ENCODE measurements around the gene OR2J2. TPM values are rescaled to one million over a fixed set of nuclear protein-coding genes. Genes with fewer than 3 reads are reported as not detected.
"Not testable (repeated sequence)": the region's sequence is repeated elsewhere in the genome, so short reads cannot be mapped to it uniquely, and the experiment has no call there.

The OR2J2 gene
- not detected for total RNA-seq

DNA sequence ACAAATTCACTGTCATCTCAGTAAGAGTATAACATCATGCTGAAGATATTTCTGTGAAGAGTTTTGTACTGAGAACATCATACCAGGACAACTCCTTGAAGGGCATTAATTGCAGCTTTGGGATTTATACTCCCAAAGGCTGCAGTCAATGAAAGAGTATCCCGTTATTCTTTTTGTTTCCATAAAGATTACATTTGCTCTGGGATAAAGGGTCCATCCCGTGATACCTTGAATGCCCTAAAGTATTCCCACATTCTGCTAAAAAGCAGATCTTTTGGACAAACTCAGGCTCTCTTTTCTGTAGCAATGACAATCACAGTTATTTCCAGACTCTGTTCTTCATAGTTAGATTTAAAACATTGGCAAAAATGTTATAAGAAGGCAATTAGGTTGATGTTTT is at the start of gene OR2J2:
TSS of gene OR2J2 (plus strand) at position 301 of the 400 bp plus-strand sequence. CDS start 2,729 bp downstream, outside the sequence.
- DNase-seq; ATAC-seq; H3K4me1 Mint-ChIP-seq; H3K27ac Mint-ChIP-seq; CTCF ChIA-PET; H3K9me3 Mint-ChIP-seq (ENCODE audit: low read depth); H3K27me3 Mint-ChIP-seq; H3K4me3 Mint-ChIP-seq; H3K36me3 Mint-ChIP-seq: not testable (repeated sequence)

DNA sequence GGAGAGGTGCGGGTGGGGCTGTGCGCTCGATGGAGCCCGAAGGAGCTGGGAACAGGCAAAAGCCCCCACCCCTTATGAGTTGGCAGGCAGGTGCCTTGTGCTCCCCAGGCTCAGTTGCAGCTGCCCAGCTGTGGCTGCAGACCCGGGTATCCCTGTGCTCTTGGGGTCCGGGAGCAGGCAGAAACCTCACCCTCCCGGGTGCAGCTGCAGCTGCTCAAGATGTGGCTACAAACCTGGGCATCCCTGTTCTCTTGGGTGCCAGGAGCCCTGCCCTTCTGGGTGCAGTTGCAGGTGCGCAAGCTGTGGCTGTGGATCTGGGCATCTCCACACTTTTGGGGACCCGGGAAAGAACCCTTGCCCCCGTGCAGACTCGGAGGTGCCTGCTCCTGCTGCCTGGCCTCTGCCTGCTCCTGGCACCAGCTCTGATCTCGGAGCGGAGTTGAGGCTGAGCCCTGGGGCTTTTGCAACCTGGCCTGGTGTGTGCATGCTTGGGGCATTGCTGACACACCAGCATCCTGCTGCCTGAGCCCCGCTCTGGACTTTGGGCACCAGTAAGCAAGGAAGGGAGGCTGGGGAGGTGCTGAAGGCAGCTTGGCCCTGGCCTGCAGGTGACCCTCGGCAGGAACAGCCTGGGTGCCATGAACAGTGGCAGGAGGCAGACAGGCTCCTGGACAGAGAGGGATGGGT is 41.2 kb upstream of the OR2J2 start:
- DNase-seq (no peak), ATAC-seq (no peak)
- Mint-ChIP-seq H3K4me1 (no peaks in the 10 kb centered on the region), H3K4me3 (no peak overlapping the region), H3K27ac (no peak overlapping the region), H3K27me3 (peaks cover 23% of the 10 kb centered on the region), H3K9me3 (ENCODE audit: low read depth) (no peaks in the 10 kb centered on the region), H3K36me3 (no peaks in the 10 kb centered on the region)
- CTCF ChIA-PET, result no interaction called here

DNA sequence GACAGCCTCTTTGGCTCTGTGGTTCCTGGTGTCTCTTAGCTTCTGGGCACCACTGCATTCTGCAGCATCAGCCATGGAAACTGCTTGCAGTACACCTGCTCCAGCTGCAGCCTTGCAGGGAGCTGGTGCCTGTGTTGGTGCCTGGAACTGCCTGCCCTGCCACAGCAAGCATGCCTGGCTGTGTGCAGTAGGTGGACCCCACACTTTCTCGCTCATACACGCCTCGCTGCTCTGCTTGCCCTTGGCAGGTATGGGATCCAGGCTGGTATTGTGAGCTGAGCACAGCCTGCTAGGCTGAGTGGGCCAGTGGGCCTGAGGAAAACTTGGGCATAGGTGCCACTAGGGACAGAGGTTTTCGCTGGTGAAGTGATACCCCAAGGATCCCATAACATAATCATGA is 40.1 kb upstream of the OR2J2 start:
- H3K36me3 Mint-ChIP-seq, result no peaks in the 10 kb centered on the region
- no peak overlapping the region for H3K4me3 Mint-ChIP-seq
- H3K9me3 Mint-ChIP-seq (ENCODE audit: low read depth), result no peaks in the 10 kb centered on the region
- DNase-seq (no peak), ATAC-seq (no peak)
- peaks cover 25% of the 10 kb centered on the region for H3K27me3 Mint-ChIP-seq
- CTCF ChIA-PET, result no interaction called here
- no peak overlapping the region for H3K27ac Mint-ChIP-seq
- no peaks in the 10 kb centered on the region for H3K4me1 Mint-ChIP-seq

DNA sequence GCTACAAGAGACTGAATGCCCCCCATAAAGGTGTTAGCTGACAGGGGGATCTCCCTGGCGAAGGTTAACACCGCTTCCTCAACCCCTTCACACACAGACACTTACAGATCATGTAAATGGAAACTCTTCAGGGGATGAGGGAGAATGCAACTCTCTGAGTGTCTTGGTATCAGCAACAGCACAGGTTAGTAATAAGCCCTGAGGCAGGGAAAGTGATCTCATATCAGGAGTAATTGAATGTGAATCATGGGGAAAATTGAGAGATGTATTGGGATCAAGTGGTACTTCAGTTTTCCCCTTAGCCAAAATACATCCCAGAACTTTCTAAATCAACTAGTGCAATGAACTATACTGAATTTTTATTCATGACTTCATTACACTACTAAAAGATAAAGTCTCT is 39.0 kb upstream of the OR2J2 start:
- Mint-ChIP-seq H3K27ac (no peak overlapping the region), H3K4me1 (no peaks in the 10 kb centered on the region), H3K4me3 (no peak overlapping the region), H3K9me3 (ENCODE audit: low read depth) (no peaks in the 10 kb centered on the region), H3K27me3 (peaks cover 25% of the 10 kb centered on the region), H3K36me3 (no peaks in the 10 kb centered on the region)
- CTCF ChIA-PET, result no interaction called here
- DNase-seq (no peak), ATAC-seq (no peak)

DNA sequence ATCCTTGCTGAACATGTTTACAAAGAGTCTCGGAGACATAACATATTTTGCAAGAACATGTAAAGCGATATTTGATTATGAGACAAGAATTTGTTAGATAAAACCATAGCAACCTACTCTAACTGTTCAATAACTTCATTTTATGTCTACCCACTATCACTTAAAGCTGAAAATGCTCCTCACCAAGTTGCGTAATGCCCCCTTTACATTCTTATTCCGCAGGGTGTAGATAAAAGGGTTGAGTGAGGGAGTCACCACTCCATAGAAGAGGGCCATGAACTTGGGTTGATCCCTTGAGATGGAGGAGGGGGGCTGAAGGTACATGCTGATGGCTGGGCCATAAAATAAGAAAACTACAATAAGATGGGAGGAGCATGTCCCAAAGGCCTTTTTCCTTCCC is 33.0 kb upstream of the OR2J2 start:
- Mint-ChIP-seq H3K27ac (no peak overlapping the region), H3K36me3 (no peaks in the 10 kb centered on the region), H3K4me1 (no peaks in the 10 kb centered on the region), H3K27me3 (peaks cover 11% of the 10 kb centered on the region), H3K9me3 (ENCODE audit: low read depth) (no peaks in the 10 kb centered on the region), H3K4me3 (no peak overlapping the region)
- DNase-seq (no peak), ATAC-seq (no peak)
- CTCF ChIA-PET, result no interaction called here

DNA sequence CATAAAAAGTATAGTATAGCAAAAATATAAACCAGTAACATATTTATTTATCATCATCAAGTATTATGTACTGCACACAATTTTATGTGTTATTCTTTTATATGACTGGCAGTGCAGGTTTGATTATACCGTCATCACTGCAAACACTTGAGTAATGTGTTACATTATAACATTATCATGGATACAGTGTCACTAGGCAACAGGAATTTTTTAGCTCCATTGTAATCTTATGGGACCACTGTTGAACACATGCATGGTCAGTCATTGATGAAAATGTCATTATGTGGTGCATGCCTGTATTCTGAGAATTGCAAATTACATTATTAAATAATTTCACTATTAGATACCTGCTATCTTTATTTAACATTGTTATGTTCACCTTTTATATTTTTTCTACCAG is 29.1 kb upstream of the OR2J2 start:
- Mint-ChIP-seq H3K4me3 (no peak overlapping the region), H3K27me3 (peaks cover 9% of the 10 kb centered on the region), H3K36me3 (no peaks in the 10 kb centered on the region), H3K27ac (no peak overlapping the region), H3K4me1 (no peaks in the 10 kb centered on the region), H3K9me3 (ENCODE audit: low read depth) (no peaks in the 10 kb centered on the region)
- CTCF ChIA-PET, result no interaction called here
- ATAC-seq (no peak), DNase-seq (no peak)

DNA sequence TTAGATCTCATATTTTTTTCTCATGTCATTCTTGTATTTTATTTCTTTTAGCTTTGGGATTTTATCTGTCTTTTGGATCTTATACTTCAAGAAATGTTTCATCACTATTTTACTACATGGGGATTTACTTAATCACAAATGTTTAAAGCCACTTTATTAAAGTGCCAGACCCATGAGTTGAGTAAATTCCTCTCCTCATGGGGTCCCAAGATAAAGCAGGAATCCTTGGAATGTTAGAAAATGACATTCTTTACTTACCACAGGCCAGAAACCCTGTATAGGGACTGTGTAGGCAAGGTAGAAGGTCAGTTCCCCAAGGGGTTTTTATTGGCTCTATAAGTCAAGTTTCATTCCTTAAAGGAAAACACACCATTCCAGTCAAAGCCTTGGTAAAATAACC is 28.4 kb upstream of the OR2J2 start:
- no peak for DNase-seq
- H3K27ac Mint-ChIP-seq, result no peak overlapping the region
- H3K4me3 Mint-ChIP-seq, result no peak overlapping the region
- no peaks in the 10 kb centered on the region for H3K36me3 Mint-ChIP-seq
- H3K27me3 Mint-ChIP-seq, result peaks cover 10% of the 10 kb centered on the region
- no peaks in the 10 kb centered on the region for H3K4me1 Mint-ChIP-seq
- no peak for ATAC-seq
- no peaks in the 10 kb centered on the region for H3K9me3 Mint-ChIP-seq (ENCODE audit: low read depth)
- CTCF ChIA-PET, result no interaction called here

DNA sequence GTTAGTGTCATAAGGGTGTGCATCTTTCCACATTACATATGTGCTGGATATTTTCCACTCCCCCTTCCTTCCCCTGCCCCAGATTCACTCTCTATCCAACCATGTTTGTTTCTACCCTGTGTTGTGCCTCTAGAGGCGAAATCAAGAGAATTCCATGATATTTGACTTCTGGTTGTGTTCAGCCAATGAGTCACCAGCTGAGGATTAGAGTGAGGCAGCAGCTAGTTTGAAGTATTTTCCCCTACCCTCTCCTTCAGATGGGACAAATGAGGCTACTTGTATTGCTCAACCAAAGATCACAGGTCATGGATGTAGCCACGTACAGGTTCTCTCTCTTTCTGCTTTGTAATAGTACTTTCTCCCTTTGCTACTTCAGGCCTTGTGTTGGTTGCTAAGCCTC is 24.5 kb upstream of the OR2J2 start:
- Mint-ChIP-seq H3K9me3 (ENCODE audit: low read depth) (no peaks in the 10 kb centered on the region), H3K4me3 (no peak overlapping the region), H3K27ac (no peak overlapping the region), H3K4me1 (no peaks in the 10 kb centered on the region), H3K27me3 (peaks cover 8% of the 10 kb centered on the region), H3K36me3 (no peaks in the 10 kb centered on the region)
- CTCF ChIA-PET, result no interaction called here
- no peak for ATAC-seq
- no peak for DNase-seq

DNA sequence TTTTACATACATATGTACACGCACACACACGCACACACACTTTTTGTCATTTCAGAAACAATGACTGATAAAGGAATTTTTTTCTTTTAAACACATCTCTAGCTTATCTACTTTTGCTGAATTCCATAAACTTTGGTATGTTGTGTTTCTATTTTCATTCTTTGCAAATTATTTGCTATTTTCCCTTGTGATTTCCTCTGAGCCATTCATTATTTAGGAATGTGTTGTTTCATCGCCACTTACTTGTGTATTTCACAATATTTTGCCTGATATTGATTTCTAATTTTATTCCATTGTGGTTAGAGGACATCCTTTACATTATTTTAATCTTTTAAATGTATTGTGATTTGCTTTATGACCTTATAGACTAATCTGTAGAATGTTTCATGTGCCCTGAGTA is 23.6 kb upstream of the OR2J2 start:
- CTCF ChIA-PET, result no interaction called here
- Mint-ChIP-seq H3K27me3 (peaks cover 9% of the 10 kb centered on the region), H3K9me3 (ENCODE audit: low read depth) (no peaks in the 10 kb centered on the region), H3K4me1 (no peaks in the 10 kb centered on the region), H3K4me3 (no peak overlapping the region), H3K36me3 (no peaks in the 10 kb centered on the region), H3K27ac (no peak overlapping the region)
- ATAC-seq, result no peak
- no peak for DNase-seq

DNA sequence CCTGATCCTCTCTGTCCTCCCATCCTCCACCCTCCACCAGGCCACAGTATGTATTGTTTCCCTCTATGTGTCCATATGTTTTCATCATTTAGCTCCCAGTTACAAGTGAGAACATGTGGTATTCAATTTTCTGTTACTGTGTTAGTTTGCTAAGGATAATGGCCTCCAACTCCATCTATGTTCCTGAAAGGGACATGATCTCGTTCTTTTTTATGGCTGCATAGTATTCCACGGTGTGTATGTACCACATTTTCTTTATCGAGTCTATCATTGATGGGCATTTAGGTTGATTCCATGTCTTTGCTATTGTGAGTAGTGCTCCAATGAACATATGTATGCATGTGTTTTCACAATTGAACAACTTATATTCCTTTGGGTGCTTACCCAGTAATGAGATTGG is 21.3 kb upstream of the OR2J2 start:
- CTCF ChIA-PET; H3K4me3 Mint-ChIP-seq; DNase-seq; H3K4me1 Mint-ChIP-seq; H3K9me3 Mint-ChIP-seq (ENCODE audit: low read depth); H3K27me3 Mint-ChIP-seq; ATAC-seq; H3K36me3 Mint-ChIP-seq; H3K27ac Mint-ChIP-seq: not testable (repeated sequence)

DNA sequence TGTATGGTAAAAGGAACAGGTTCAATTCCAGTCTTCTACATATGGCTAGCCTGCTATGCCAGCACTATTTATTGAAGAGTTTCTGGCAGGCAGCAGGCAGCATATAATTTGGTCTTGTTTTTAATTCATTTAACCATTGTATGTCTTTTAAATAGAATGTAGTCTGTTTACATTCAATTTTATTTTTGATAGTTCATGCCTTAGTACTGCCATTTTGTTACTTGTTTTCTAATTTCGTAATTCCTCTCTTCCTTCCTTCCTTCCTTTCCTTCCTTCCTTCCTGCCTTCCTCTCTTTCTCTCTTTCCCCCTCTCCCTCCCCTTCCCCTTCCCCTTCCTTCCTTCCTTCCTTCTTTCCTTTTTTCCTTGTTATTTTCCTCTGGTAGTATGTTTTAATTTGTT is 17.6 kb upstream of the OR2J2 start:
- Mint-ChIP-seq H3K27ac (no peak overlapping the region), H3K9me3 (ENCODE audit: low read depth) (no peaks in the 10 kb centered on the region), H3K4me3 (no peak overlapping the region), H3K36me3 (no peaks in the 10 kb centered on the region), H3K27me3 (peaks cover 2% of the 10 kb centered on the region), H3K4me1 (no peaks in the 10 kb centered on the region)
- no peak for ATAC-seq
- DNase-seq, result no peak
- CTCF ChIA-PET, result no interaction called here

DNA sequence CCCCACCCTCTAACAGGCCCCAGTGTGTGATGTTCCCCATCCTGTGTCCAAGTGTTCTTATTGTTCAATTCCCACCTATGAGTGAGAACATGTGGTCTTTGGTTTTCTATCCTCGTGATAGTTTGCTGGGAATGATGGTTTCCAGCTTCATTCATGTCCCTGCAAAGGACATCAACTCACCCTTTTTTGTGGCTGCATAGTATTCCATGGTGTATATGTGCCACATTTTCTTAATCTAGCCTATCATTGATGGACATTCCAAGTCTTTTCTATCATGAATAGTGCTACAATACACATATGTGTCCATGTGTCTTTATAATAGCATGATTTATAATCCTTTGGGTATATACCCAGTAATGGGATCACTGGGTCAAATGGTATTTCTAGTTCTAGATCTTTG is 15.5 kb upstream of the OR2J2 start:
- CTCF ChIA-PET; H3K4me3 Mint-ChIP-seq; DNase-seq; H3K4me1 Mint-ChIP-seq; H3K27me3 Mint-ChIP-seq; H3K9me3 Mint-ChIP-seq (ENCODE audit: low read depth); H3K27ac Mint-ChIP-seq; ATAC-seq; H3K36me3 Mint-ChIP-seq: not testable (repeated sequence)

DNA sequence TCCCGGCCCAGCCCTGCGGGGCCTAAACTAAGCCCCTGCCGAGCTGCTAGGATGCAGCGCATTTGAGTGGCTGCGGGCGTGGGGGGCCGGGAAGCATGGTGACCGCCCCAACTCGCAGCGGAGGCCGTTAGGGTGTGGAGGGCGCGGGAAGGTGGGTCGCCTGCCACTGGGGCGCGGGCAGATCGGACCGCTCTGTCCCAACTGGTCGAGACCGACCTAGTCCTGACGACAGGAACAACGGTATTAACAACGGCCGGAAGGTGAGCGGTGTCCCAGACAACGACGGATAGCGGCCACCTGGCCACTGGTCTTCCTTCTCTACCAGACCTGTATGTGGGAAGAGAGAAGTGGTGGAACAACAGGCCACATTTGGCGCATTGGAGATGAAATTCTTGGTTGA is 10.8 kb upstream of the OR2J2 start:
- H3K4me1 Mint-ChIP-seq; CTCF ChIA-PET; H3K27ac Mint-ChIP-seq; ATAC-seq; H3K36me3 Mint-ChIP-seq; DNase-seq; H3K4me3 Mint-ChIP-seq; H3K27me3 Mint-ChIP-seq; H3K9me3 Mint-ChIP-seq (ENCODE audit: low read depth): not testable (repeated sequence)

DNA sequence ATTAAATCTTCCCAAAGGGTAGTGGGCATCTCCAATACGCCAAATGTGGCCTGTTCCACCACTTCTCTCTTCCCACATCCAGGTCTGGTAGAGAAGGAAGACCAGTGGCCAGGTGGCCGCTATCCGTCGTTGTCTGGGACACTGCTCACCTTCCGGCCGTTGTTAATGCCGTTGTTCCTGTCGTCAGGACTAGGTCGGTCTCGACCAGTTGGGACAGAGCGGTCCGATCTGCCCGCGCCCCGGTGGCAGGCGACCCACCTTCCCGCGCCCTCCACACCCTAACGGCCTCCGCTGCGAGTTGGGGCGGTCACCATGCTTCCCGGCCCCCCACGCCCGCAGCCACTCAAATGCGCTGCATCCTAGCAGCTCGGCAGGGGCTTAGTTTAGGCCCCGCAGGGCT is 5.1 kb upstream of the OR2J2 start:
- H3K4me3 Mint-ChIP-seq; ATAC-seq; H3K36me3 Mint-ChIP-seq; DNase-seq; H3K4me1 Mint-ChIP-seq; H3K27ac Mint-ChIP-seq; H3K27me3 Mint-ChIP-seq; H3K9me3 Mint-ChIP-seq (ENCODE audit: low read depth); CTCF ChIA-PET: not testable (repeated sequence)

DNA sequence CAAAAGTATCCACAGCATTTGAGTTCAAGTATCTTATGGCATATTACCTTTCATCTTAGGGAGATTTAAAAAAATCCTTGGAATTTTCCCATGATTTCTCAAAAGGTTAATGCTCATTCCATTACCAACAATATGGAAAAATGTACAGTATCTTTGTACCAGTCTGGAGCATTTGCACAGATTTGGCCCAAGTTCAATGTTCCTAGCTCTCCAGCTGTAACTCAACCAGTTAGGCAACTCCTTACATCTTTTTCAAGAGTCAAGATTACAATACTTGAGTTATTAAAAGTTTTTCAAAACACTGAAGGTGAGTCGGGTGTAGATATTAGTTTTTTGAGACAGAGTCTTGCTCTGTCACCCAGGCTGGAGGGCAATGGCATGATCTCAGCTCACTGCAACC is 1.0 kb downstream of the OR2J2 start:
- no peaks in the 10 kb centered on the region for H3K36me3 Mint-ChIP-seq
- no peak for ATAC-seq
- H3K27me3 Mint-ChIP-seq, result peaks cover 7% of the 10 kb centered on the region
- no peaks in the 10 kb centered on the region for H3K9me3 Mint-ChIP-seq (ENCODE audit: low read depth)
- no peaks in the 10 kb centered on the region for H3K4me1 Mint-ChIP-seq
- DNase-seq, result no peak
- no peak overlapping the region for H3K27ac Mint-ChIP-seq
- no peak overlapping the region for H3K4me3 Mint-ChIP-seq
- CTCF ChIA-PET, result no interaction called here

Data from activated CD8-positive, alpha-beta memory T cell treated with anti-CD3 and anti-CD28 coated beads, Interleukin-2, amount 10 ng/mL, durations not matched to agents 7 days and 5 days (primary cell).